Astrocyte (in vitro differentiated cells and primary cell): ENCODE measurements around the gene FLYWCH1.

Experiments used
- CTCF ChIP-seq: IDR thresholded peaks from 2 replicates; pipeline ENCODE4 v1.5.1; 2011; ENCODE audit warnings: low read depth, mild to moderate bottlenecking, inconsistent platforms, low read length, moderate library complexity; ENCODE audit not compliant: insufficient read depth
- EZH2 ChIP-seq: IDR thresholded peaks from 2 replicates; pipeline ENCODE4 v1.6.1; 2012; ENCODE audit warnings: mild to moderate bottlenecking, low read length, inconsistent platforms; ENCODE audit not compliant: insufficient read depth

GRCh38 chr16:2933701-2934100 is 22.0 kb downstream of the FLYWCH1 start:
- TF ChIP-seq CTCF (no peak), EZH2 (no peak)
